AG08395 (cell line): Measurements from ENCODE around the gene CLINT1.
A peak's percentile ranks its signal among the peaks of the same experiment; 100 is the strongest.

ENCODE experiments used
- DNase-seq: peaks from one replicate; pipeline ENCODE4 v3.0.0; 2012; ENCODE audit warnings: mixed read lengths, low spot score

CLINT1 gene

GRCh38 chr5:157758706-157759105, 100.2 kb downstream of the CLINT1 start:
- no peak for DNase-seq

GRCh38 chr5:157756122-157756521, 102.8 kb downstream of the CLINT1 start:
- no peak for DNase-seq

DNA sequence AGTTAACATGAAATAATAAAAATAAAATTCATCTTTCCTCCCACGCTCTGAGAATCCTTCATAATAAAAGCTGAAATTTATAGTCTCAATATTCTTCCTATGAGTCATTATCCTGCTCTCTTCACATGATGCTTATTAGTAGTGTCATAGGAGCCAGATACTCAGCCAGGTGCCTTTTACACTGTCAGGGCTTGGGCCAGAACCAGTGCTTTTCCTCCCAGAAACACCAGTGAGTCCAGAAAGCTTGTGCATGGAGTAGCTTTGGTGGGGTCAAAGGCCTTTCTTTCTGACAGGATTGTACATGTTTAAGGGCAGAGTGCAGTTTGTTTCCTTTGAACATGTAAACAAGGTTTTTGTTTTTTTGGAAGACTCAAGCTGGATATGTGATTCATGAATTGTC, 108.6 kb downstream of the CLINT1 start:
- DNase-seq: peak; percentile 40

DNA sequence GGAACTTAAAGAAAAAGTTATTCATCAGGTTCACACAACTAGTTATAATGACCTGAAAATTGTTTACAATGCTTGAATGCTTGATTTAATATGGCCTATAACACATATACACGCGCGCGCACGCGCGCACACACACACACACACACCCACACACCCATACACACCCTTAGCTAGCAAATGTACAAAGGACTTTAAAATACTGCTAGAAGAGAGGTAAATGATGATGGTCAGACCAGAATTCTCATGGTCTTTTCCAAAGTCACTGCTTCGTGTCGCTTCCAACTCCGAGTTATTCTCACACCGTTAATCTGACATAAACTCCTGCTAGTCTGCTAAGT, 109.5 kb downstream of the CLINT1 start:
- DNase-seq: no peak

DNA sequence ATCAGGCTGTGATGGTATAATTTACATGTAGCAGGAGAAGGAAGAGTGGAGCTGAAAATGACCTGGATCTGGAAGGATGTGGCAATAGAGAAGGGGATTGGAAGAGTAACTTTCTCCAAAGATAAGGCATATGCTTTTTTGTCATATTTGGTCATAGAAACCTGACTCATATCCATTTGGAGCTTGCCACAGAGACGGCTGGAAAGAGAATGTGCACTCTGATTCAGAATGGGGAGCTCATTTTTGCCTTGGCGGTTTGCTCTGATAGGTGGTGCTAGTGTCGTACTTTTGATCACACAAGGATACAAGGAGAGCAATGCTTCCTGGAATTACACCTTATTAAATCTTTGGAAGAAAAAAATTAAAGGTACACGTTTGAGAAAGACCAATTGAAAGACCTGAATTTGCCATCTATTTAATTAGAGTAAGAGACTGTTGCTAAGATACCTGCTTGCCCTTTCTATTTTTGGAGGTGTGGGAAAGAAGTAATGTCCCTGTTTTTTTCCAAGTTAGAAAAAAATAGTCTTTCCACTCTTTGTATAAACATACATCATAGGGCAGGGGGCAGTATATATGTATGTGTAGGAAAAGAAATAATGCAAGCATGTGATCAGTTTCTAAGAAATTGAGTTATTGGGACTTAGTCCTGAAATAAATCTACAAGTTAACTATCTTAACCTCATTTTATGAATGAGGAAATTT, 110.0 kb downstream of the CLINT1 start:
- DNase-seq: peak; percentile 66

DNA sequence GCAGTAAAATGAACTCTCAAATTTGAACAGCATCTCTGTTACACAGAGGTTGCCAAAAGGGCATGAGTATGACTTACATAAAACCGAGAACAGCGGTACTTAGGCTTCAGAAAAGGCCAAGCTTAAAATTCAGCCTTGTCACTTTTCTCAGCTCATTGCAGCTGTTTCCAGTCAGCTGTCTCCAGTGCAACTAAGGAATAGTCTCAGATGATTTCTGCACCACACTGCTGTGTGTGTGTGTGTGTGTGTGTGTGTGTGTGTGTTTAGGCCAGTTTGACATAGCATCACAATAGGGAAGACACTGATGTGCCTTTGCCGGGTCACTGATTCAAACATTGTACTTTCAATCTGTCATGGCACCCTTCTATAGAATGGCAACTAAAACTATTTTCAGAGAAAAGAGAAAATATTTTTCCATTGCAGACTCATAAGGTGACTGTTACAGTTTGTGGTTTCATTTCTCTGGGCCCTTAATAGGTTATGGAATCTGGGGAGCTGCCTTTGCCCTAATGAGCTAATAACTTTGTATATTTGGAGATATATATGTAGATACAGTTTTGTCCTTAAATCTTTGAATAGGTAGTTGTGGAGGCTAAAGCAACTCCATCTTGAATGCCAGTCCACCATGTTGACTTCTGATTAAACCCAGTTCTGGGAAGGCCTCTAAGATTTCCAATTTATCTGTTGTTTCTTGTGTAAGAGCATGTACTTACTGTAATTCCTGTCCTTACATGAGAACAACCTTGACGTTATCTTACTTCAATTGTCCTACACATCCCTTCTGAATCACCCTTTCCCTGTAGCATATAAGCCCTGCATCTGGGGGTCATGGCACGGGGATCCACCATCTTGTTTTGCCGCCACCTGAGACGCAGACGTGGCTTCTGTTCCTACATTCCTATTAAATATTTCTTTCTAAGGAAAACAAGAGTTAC, 110.9 kb downstream of the CLINT1 start:
- DNase-seq: no peak

GRCh38 chr5:157747173-157747740, 111.7 kb downstream of the CLINT1 start:
- DNase-seq: no peak

- DNase-seq: no peak
Measured at GRCh38 chr5:157745041-157745456, 113.9 kb downstream of the CLINT1 start.

DNA sequence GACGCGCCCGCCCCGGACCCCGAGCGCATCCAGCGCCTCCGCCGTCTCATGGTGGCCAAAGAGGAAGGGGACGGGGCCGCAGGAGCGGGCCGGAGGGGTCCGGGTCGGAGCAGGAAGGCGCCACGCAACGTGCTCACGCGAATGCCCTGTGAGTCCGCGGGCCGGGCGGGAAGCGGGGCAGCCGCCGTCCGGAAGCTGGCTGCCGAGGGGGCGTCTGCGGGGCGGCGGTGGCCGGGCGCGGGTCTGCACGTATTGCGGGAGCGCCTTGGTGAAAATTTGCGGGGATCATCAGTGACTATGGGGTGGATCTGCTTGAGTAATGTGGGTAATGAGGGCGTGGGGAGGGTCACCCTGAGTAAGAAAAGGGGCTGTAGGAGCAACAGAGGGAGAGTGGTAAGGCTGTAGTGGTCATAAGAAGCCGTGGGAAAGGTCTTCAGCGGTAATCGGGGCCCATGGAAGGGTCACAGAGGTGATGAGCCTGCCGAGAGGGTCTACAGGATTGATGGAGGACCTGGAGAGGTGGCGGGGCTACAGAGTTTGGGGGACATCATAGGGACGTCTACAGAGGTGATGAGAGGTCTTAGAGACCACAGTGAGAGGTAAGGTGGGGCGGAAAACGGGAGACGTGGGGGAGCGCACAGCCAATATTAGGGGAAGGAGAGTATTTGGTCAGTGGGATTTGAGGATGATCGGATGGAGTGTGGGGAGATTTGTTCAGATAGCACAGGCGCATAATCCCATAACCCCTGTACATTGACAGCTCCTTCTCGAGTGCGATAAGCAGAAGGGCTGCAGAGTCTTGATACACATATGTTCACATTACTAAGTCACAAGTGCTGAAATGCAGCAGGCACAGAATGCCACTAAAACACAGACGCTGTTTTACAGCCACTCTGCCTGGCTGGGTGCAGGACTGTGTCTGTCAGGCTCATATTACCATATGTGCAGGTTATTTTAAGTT, 114.6 kb downstream of the CLINT1 start:
- DNase-seq: no peak

DNA sequence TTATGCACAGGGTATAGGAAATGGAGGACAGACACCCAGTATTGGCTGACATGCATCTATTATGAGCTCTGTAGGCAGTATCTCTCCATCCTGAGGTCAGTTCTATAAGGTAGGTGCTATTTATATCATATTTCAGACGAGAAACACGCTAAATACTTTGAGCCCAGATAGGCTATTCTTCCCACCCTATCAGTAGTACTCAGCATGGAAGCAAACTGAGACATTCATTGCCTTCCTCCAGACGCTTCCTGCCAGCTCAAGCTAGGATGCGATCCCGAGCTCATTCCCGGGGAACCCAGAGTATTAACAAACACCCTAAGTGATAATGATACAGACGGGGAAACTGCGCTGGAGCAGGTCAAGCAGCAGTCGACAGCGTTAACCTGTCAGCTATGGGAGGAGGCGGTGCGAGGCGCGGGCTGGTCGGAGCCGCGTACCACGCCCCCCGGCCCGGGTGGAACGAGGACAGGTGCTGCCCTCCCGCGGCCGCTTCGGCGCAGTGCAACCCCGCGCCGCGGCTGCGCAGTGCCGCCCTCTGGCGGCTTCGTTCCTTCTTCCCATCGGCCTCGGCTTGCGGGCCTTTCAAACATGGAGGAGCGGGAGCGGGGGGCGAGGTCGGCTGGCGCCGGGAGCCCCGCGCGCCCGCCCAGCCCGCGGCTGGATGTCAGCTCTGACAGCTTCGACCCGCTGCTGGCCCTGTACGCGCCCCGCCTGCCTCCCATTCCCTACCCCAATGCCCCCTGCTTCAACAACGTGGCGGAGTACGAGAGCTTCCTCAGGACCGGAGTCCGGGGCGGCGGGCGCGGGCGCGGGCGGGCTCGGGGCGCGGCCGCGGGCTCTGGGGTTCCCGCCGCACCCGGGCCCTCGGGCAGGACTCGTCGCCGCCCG, 115.5 kb downstream of the CLINT1 start, which contains the start of gene LSM11:
LSM11 (plus strand) TSS at position 550 of the 888 bp plus-strand sequence; CDS start at position 589, 39 bp downstream.
- peak; percentile 97 for DNase-seq

DNA sequence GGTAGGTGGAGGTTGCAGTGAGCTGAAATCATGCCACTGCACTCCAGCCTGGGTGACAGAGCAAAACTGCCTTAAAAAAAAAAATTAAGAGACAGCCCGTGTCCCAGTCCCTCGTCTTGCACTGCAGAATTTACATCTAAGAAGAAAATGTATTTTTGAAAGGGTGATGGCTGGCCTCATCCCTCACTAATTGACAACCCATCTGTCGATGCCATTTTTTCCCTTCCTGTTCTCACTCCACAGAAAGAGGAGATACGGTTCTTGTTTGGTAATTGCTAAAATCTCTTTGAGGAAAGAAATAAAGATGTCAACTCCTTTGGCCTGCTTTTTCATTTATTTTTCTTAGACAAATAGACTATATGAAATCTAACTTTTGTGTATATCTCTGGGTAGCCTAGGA, 117.8 kb downstream of the CLINT1 start:
- no peak for DNase-seq

DNA sequence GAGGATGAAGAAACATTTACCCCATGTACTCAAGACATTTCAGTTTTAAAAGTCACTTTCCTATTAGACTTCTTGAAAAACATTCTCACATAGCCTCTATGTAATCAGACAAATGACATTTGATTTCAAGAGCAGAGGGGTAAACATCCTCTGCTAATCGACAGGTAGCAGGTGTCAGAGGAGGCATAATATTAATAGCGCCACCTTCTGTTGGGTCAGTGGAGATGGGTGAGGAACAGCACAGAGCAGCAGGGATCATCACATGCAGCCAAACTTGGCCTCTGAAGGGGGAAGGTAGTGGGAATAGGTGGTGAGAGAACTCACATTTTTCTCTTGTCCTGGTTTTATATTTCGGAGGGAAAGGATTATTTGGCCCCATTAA, 118.7 kb downstream of the CLINT1 start:
- no peak for DNase-seq

DNA sequence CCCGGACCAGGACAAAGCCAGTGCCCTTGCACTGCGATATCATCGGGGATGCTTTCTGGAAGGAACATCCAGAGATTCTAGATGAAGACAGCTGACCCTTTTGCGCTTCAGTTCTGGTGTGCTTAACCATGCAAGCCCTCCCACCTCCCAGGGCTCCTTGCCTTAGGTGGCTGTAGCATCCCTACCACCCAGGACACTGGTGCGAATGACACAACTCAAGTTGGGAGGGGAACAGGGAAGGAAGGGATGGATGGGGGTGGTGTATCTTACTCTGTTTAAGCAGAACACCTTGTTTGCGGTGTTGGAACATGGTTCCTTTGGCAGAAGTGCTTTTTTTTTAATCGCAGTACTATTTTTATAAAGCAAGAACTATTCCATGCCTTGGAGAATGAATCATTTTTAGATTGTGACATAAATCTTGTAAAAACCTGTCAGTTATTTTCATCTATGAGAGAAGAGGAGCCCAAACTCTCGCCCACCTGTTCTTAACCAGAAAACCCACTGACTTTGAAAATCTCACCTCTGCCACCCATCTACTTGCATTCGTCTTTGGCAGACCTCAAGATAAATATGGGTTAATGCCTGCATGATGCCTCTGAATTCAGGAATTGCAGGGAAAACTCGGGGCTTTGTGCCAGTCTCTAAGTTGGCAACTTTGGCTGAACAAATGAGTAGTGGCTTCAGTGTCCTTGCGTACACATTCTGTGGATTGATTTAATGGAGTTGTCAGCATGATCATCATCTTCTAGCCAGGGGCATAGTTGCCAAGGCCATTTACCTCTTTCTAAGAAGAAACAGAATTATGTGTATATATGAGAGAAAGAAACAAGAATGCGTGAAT, 119.3 kb downstream of the CLINT1 start:
- DNase-seq: no peak

- no peak for DNase-seq
Measured at GRCh38 chr5:157735991-157736390, 123.0 kb downstream of the CLINT1 start.
